DOHH2 (cell line): ENCODE data around the gene BEST2.

Experiments
- H3F3A ChIP-seq: fragments of 200-600 bp; sonication (generic), shearing (Covaris generic); 2 replicates; pipeline ENCODE4 v1.6.0; 2016; ENCODE audit warnings: antibody characterized with exemption, mild to moderate bottlenecking; ENCODE audit not compliant: control insufficient read depth, insufficient read depth
- H3K27ac ChIP-seq: fragments of 200-600 bp; sonication (generic); 2 replicates; pipeline ENCODE4 v1.5.1; 2014; ENCODE audit warnings: low read depth, mild to moderate bottlenecking, low read length, moderate library complexity
- H3K27me3 ChIP-seq: fragments of 200-600 bp; sonication (generic); 2 replicates; pipeline ENCODE4 v1.6.1; 2014; ENCODE audit warnings: mild to moderate bottlenecking, low read length, mixed read lengths; ENCODE audit not compliant: control insufficient read depth
- H3K36me3 ChIP-seq: fragments of 200-600 bp; sonication (generic); 2 replicates; pipeline ENCODE4 v1.6.1; 2014; ENCODE audit warnings: mild to moderate bottlenecking, low read length, moderate library complexity, mixed read lengths; ENCODE audit not compliant: control insufficient read depth
- H3K4me1 ChIP-seq: fragments of 200-600 bp; sonication (generic); 2 replicates; pipeline ENCODE4 v1.6.1; 2014; ENCODE audit warnings: mild to moderate bottlenecking, low read length, mixed read lengths; ENCODE audit not compliant: control insufficient read depth
- H3K4me2 ChIP-seq: fragments of 200-600 bp; sonication (generic); 2 replicates; pipeline ENCODE4 v1.6.0; 2014; ENCODE audit warnings: mild to moderate bottlenecking, low read length, moderate library complexity
- H3K4me3 ChIP-seq: fragments of 200-600 bp; sonication (generic); 2 replicates; pipeline ENCODE4 v1.5.1; 2014; ENCODE audit warnings: mild to moderate bottlenecking, low read length, mixed read lengths
- H3K79me2 ChIP-seq: fragments of 200-600 bp; sonication (generic); 2 replicates; pipeline ENCODE4 v1.6.1; 2014; ENCODE audit warnings: mild to moderate bottlenecking, low read length, mixed read lengths; ENCODE audit not compliant: control insufficient read depth
- H3K9me2 ChIP-seq: fragments of 200-600 bp; sonication (generic); replicated peaks from 2 replicates; pipeline ENCODE4 v1.6.1; 2014; ENCODE audit warnings: mild to moderate bottlenecking, low read length, mixed read lengths; ENCODE audit not compliant: control insufficient read depth
- H3K9me3 ChIP-seq: fragments of 200-600 bp; sonication (generic); 2 replicates; pipeline ENCODE4 v1.6.1; 2014; ENCODE audit warnings: antibody characterized with exemption, low read length, mixed read lengths; ENCODE audit not compliant: control insufficient read depth, insufficient read depth
- H4K20me1 ChIP-seq: fragments of 200-600 bp; sonication (generic); 2 replicates; pipeline ENCODE4 v1.6.0; 2014; ENCODE audit warnings: low read depth, mild to moderate bottlenecking, antibody characterized with exemption, low read length, moderate library complexity; ENCODE audit not compliant: control insufficient read depth, insufficient read depth
- CTCF ChIP-seq: fragments of 200-600 bp; sonication (generic); IDR thresholded peaks from one replicate; pipeline ENCODE4 v1.5.1; 2014; ENCODE audit warnings: antibody characterized with exemption, mild to moderate bottlenecking, low read depth, low read length; ENCODE audit not compliant: poor library complexity, severe bottlenecking
- EZH2phosphoT487 ChIP-seq: fragments of 200-600 bp; sonication (generic); IDR thresholded peaks from 2 replicates; pipeline ENCODE4 v1.6.1; 2017; ENCODE audit warnings: borderline replicate concordance, mild to moderate bottlenecking, antibody characterized with exemption, low read length, moderate library complexity, mixed read lengths

BEST2 gene

GRCh38 chr19:12715929-12716328 is 35.7 kb upstream of the BEST2 start:
- Histone ChIP-seq H3K27me3 (no peaks in the 10 kb centered on the region), H3K4me2 (no peak overlapping the region), H3K36me3 (peaks cover 85% of the 10 kb centered on the region), H3K9me2 (no peaks in the 10 kb centered on the region), H3K4me3 (no peak overlapping the region), H4K20me1 (peaks cover 14% of the 10 kb centered on the region; the same call in 1 of the 2 replicates), H3K9me3 (no peaks in the 10 kb centered on the region), H3K4me1 (peaks cover 8% of the 10 kb centered on the region), H3K79me2 (peaks cover 63% of the 10 kb centered on the region), H3K27ac (no peak overlapping the region), H3F3A (no peaks in the 10 kb centered on the region; the same call in 1 of the 2 replicates)
- TF ChIP-seq EZH2phosphoT487 (no peak), CTCF (no peak)

- TF ChIP-seq CTCF = no peak
- no peak for TF ChIP-seq EZH2phosphoT487
- Histone ChIP-seq H3K36me3 (peaks cover 74% of the 10 kb centered on the region), H3K27ac (no peak overlapping the region)
These were observed 31.3 kb upstream of the BEST2 start for GRCh38 chr19:12720296-12720695.

GRCh38 chr19:12720851-12721655 is 30.5 kb upstream of the BEST2 start:
- H3K79me2 ChIP-seq = peaks cover 85% of the 10 kb centered on the region
- H3K36me3 ChIP-seq = peaks cover 66% of the 10 kb centered on the region
- H3K4me1 ChIP-seq = peaks cover 23% of the 10 kb centered on the region
- no peaks in the 10 kb centered on the region for H3K9me3 ChIP-seq
- H3F3A ChIP-seq = peaks cover 3% of the 10 kb centered on the region; the same call in 1 of the 2 replicates
- no peaks in the 10 kb centered on the region for H3K27me3 ChIP-seq
- peaks cover 14% of the 10 kb centered on the region; the same call in 1 of the 2 replicates for H4K20me1 ChIP-seq
- H3K9me2 ChIP-seq = no peaks in the 10 kb centered on the region
- peak overlapping the region; percentile 78 for H3K27ac ChIP-seq
- peak overlapping the region; percentile 96 for H3K4me3 ChIP-seq
- TF ChIP-seq EZH2phosphoT487 (no peak), CTCF (no peak)
- peak overlapping the region; percentile 98 for H3K4me2 ChIP-seq

More at GRCh38 chr19:12720296-12720695, 31.3 kb upstream of the BEST2 start:
- Histone ChIP-seq H3K9me2 (no peaks in the 10 kb centered on the region), H3K4me1 (peaks cover 16% of the 10 kb centered on the region), H3K9me3 (no peaks in the 10 kb centered on the region), H3F3A (peaks cover 3% of the 10 kb centered on the region; the same call in 1 of the 2 replicates), H4K20me1 (peaks cover 14% of the 10 kb centered on the region; the same call in 1 of the 2 replicates), H3K27me3 (no peaks in the 10 kb centered on the region), H3K79me2 (peaks cover 89% of the 10 kb centered on the region), H3K4me2 (peak overlapping the region; percentile 98), H3K4me3 (peak overlapping the region; percentile 96)
